H1 (cell line): ENCODE results near the gene MRTO4. TPM values are rescaled to one million over a fixed set of nuclear protein-coding genes. Genes with fewer than 3 reads are reported as not detected.

Experiments
- CTCF ChIA-PET: fragments of 300-600 bp; sonication (Branson Sonifier 250); formaldehyde crosslinking; loops from one replicate; lab custom pipeline; 2021; ENCODE audit not compliant: partially characterized antibody; lab: Charles Lee
- POLR2A ChIA-PET: fragments of 300-600 bp; sonication (Branson Sonifier 250); formaldehyde crosslinking; loops from one replicate; lab custom pipeline; 2021; ENCODE audit warnings: inconsistent platforms; ENCODE audit not compliant: partially characterized antibody; lab: Charles Lee
- DNase-seq, 2 experiments: peaks; one replicate each; pipeline versions ENCODE4 v3.0.0 to v3.0.0-alpha.2; 2010 to 2022; ENCODE audit warnings: low spot score in 2 of 2, low read depth in 1 of 2, mixed read lengths in 1 of 2
- FAIRE-seq: peaks from 2 replicates; lab custom pipeline; 2011; peaks lifted over from hg19 to GRCh38; lab: Jason Lieb, UNC
- H2AFZ ChIP-seq: 2 replicates; pipeline ENCODE4 v1.8.1; 2012; ENCODE audit warnings: low read length, inconsistent platforms
- H2AK5ac ChIP-seq: 2 replicates; pipeline ENCODE4 v1.6.1; 2013; ENCODE audit warnings: low read depth, low read length
- H2BK120ac ChIP-seq: replicated peaks from 2 replicates; pipeline ENCODE3; 2013; ENCODE audit warnings: low read depth, low read length, inconsistent platforms
- H2BK12ac ChIP-seq: 2 replicates; pipeline ENCODE4 v1.6.1; 2013; ENCODE audit warnings: low read depth, low read length
- H2BK15ac ChIP-seq: 2 replicates; pipeline ENCODE4 v1.6.1; 2013; ENCODE audit warnings: low read length
- H2BK20ac ChIP-seq: 2 replicates; pipeline ENCODE4 v1.6.1; 2013; ENCODE audit warnings: low read length
- H2BK5ac ChIP-seq: 2 replicates; pipeline ENCODE4 v1.6.1; 2013; ENCODE audit warnings: low read depth, low read length
- H3K14ac ChIP-seq: 2 replicates; pipeline ENCODE4 v1.6.1; 2013; ENCODE audit warnings: inconsistent platforms; ENCODE audit not compliant: insufficient read length
- H3K18ac ChIP-seq: 2 replicates; pipeline ENCODE4 v1.6.1; 2013; ENCODE audit warnings: low read length; ENCODE audit errors: extremely low read depth
- H3K23ac ChIP-seq: 2 replicates; pipeline ENCODE4 v1.6.1; 2013; ENCODE audit warnings: inconsistent platforms; ENCODE audit not compliant: insufficient read length
- H3K23me2 ChIP-seq: 2 replicates; pipeline ENCODE4 v1.6.1; 2013; ENCODE audit warnings: low read depth, low read length
- H3K27ac ChIP-seq: 2 replicates; pipeline ENCODE4 v1.6.1; 2011; ENCODE audit warnings: low read depth, low read length, inconsistent platforms
- H3K27me3 ChIP-seq, 4 experiments: replicated peaks in 1 of 4; 1 replicate in 1 of 4; 2 replicates in 3 of 4; pipeline versions ENCODE4 v1.6.1 to v1.8.1; 2011 to 2013; ENCODE audit warnings: low read length in 3 of 4, mild to moderate bottlenecking in 3 of 4, inconsistent platforms in 2 of 4, mixed read lengths in 2 of 4, moderate library complexity in 1 of 4; ENCODE audit not compliant: control insufficient read depth in 3 of 4, insufficient read depth in 3 of 4; ENCODE audit errors: extremely low read depth in 1 of 4
- H3K36me3 ChIP-seq, 4 experiments: 2 replicates each; pipeline versions ENCODE4 v1.6.1 to v1.8.1; 2011 to 2013; ENCODE audit warnings: mild to moderate bottlenecking in 4 of 4, low read length in 3 of 4, moderate library complexity in 2 of 4, control low read depth in 1 of 4, inconsistent platforms in 1 of 4; ENCODE audit not compliant: insufficient read depth in 4 of 4, control insufficient read depth in 2 of 4
- H3K4ac ChIP-seq: replicated peaks from 2 replicates; pipeline ENCODE3; 2013; ENCODE audit warnings: low read length, low read depth, mixed read lengths, inconsistent platforms; ENCODE audit not compliant: insufficient read length
- H3K4me1 ChIP-seq, 4 experiments: replicated peaks in 1 of 4; 1 replicate in 1 of 4; 2 replicates in 3 of 4; pipeline versions ENCODE4 v1.6.1 to v1.8.1; 2011 to 2013; ENCODE audit warnings: low read length in 3 of 4, inconsistent platforms in 2 of 4, mixed read lengths in 1 of 4; ENCODE audit not compliant: insufficient read depth in 4 of 4, control insufficient read depth in 3 of 4
- H3K4me2 ChIP-seq, 2 experiments: 2 replicates each; pipeline versions ENCODE4 v1.6.1 to v1.8.1; 2011 to 2013; ENCODE audit warnings: low read depth in 2 of 2, low read length in 2 of 2, control low read depth in 1 of 2, inconsistent platforms in 1 of 2, mild to moderate bottlenecking in 1 of 2; ENCODE audit not compliant: insufficient read depth in 1 of 2
- H3K4me3 ChIP-seq, 4 experiments: fragments of 200-600, 300-600 bp in 1 of 4; sonication (generic), shearing (Covaris generic), sonication (Bioruptor Twin) in 1 of 4; 2 replicates each; pipeline versions ENCODE4 v1.5.1 to v1.8.1; 2011 to 2016; ENCODE audit warnings: low read length in 4 of 4, low read depth in 3 of 4, control low read depth in 2 of 4, inconsistent platforms in 2 of 4, mild to moderate bottlenecking in 2 of 4, mixed read lengths in 1 of 4, moderate library complexity in 1 of 4; ENCODE audit not compliant: insufficient read depth in 2 of 4; ENCODE audit errors: extremely low read depth in 1 of 4
- H3K56ac ChIP-seq: replicated peaks from 2 replicates; pipeline ENCODE3; 2013; ENCODE audit warnings: low read depth, mild to moderate bottlenecking, mixed read lengths, low read length, inconsistent platforms; ENCODE audit not compliant: insufficient read length
- H3K79me1 ChIP-seq: 2 replicates; pipeline ENCODE4 v1.6.1; 2013; ENCODE audit warnings: low read depth, low read length, control low read depth
- H3K79me2 ChIP-seq, 2 experiments: 2 replicates each; pipeline versions ENCODE4 v1.6.1 to v1.8.1; 2012 to 2013; ENCODE audit warnings: low read length in 2 of 2, mild to moderate bottlenecking in 2 of 2, inconsistent platforms in 1 of 2; ENCODE audit not compliant: insufficient read depth in 2 of 2, control insufficient read depth in 1 of 2
- H3K9ac ChIP-seq, 4 experiments: replicated peaks in 1 of 4; 1 replicate in 1 of 4; 2 replicates in 3 of 4; pipeline versions ENCODE4 v1.6.1 to v1.8.1; 2011 to 2013; ENCODE audit warnings: low read depth in 3 of 4, low read length in 3 of 4, control low read depth in 2 of 4, mild to moderate bottlenecking in 2 of 4, moderate library complexity in 2 of 4, inconsistent platforms in 1 of 4; ENCODE audit errors: extremely low read depth in 1 of 4
- H3K9me3 ChIP-seq, 2 experiments: 2 replicates each; pipeline versions ENCODE4 v1.6.1 to v1.8.1; 2012 to 2013; ENCODE audit warnings: mild to moderate bottlenecking in 2 of 2, moderate library complexity in 2 of 2, control low read depth in 1 of 2, inconsistent platforms in 1 of 2, low read depth in 1 of 2, low read length in 1 of 2, mixed read lengths in 1 of 2; ENCODE audit not compliant: insufficient read depth in 2 of 2
- H4K20me1 ChIP-seq, 2 experiments: replicated peaks in 1 of 2; 2 replicates each; pipeline versions ENCODE3 to v1.8.1; 2011 to 2013; ENCODE audit warnings: inconsistent platforms in 2 of 2, low read length in 2 of 2, mild to moderate bottlenecking in 1 of 2; ENCODE audit not compliant: insufficient read depth in 2 of 2, control insufficient read depth in 1 of 2
- H4K5ac ChIP-seq: 2 replicates; pipeline ENCODE4 v1.6.1; 2013; ENCODE audit warnings: low read length, low read depth, mixed read lengths, inconsistent platforms; ENCODE audit not compliant: insufficient read length
- H4K8ac ChIP-seq: 2 replicates; pipeline ENCODE4 v1.8.0; 2013; ENCODE audit warnings: mild to moderate bottlenecking, moderate library complexity, low read length, inconsistent platforms; ENCODE audit not compliant: insufficient read depth; ENCODE audit errors: extremely low read depth
- H4K91ac ChIP-seq: replicated peaks from 2 replicates; pipeline ENCODE3; 2013; ENCODE audit warnings: low read length, mixed read lengths, inconsistent platforms; ENCODE audit not compliant: insufficient read length
- BACH1 ChIP-seq: IDR thresholded peaks from 2 replicates; pipeline ENCODE4 v1.6.1; 2012; ENCODE audit warnings: low read length, improper control_type of control experiment
- E2F6 ChIP-seq: IDR thresholded peaks from 2 replicates; pipeline ENCODE4 v1.6.1; 2012; ENCODE audit warnings: inconsistent platforms
- EZH2 ChIP-seq: fragments of 200-600 bp; sonication (generic); IDR thresholded peaks from 2 replicates; pipeline ENCODE4 v1.7.1; 2012; ENCODE audit warnings: low read depth, mild to moderate bottlenecking, moderate library complexity, low read length, inconsistent platforms; ENCODE audit not compliant: severe bottlenecking
- HDAC2 ChIP-seq, 2 experiments: fragments of 300-600 bp in 1 of 2; sonication (generic) in 1 of 2; IDR thresholded peaks; 2 replicates each; pipeline ENCODE4 v1.6.1; 2011 to 2012; ENCODE audit warnings: low read depth in 2 of 2, low read length in 2 of 2, mild to moderate bottlenecking in 2 of 2, moderate library complexity in 2 of 2, borderline replicate concordance in 1 of 2, inconsistent platforms in 1 of 2
- KDM1A ChIP-seq: fragments of 200-600, 300-600 bp; sonication (generic); IDR thresholded peaks from 2 replicates; pipeline ENCODE4 v1.7.1; 2016; ENCODE audit warnings: mild to moderate bottlenecking, low read length, borderline replicate concordance
- MAFK ChIP-seq: IDR thresholded peaks from 2 replicates; pipeline ENCODE4 v1.6.1; 2012; ENCODE audit warnings: low read depth, mild to moderate bottlenecking, improper control_type of control experiment, low read length
- NRF1 ChIP-seq: IDR thresholded peaks from 2 replicates; pipeline ENCODE4 v1.6.1; 2011; ENCODE audit warnings: mild to moderate bottlenecking, low read depth, low read length, improper control_type of control experiment
- POLR2A ChIP-seq, 2 experiments: IDR thresholded peaks; 1 replicate in 1 of 2; 2 replicates in 1 of 2; pipeline ENCODE4 v1.6.1; 2011; ENCODE audit warnings: low read depth in 2 of 2, low read length in 2 of 2, mild to moderate bottlenecking in 2 of 2; ENCODE audit errors: control extremely low read depth in 1 of 2
- RNF2 ChIP-seq: fragments of 200-900, 300-1000 bp; sonication (generic); IDR thresholded peaks from 2 replicates; pipeline ENCODE4 v1.7.1; 2016; ENCODE audit warnings: borderline replicate concordance, low read depth, mild to moderate bottlenecking, antibody characterized with exemption, low read length; ENCODE audit not compliant: poor library complexity, severe bottlenecking; ENCODE audit errors: missing control alignments
- SAP30 ChIP-seq: fragments of 300-600 bp; sonication (generic); IDR thresholded peaks from 2 replicates; pipeline ENCODE4 v1.7.1; 2012; ENCODE audit warnings: low read length, moderate library complexity, mild to moderate bottlenecking, inconsistent platforms; ENCODE audit not compliant: insufficient read depth, insufficient replicate concordance
- SRF ChIP-seq: IDR thresholded peaks from 2 replicates; pipeline ENCODE4 v1.6.1; 2011; ENCODE audit warnings: mild to moderate bottlenecking, low read depth, low read length, moderate library complexity
- YY1 ChIP-seq: IDR thresholded peaks from 2 replicates; pipeline ENCODE4 v1.6.1; 2011; ENCODE audit warnings: low read depth, mild to moderate bottlenecking, low read length
- WGBS, 2 experiments: shearing (Covaris generic) in 1 of 2; methylation state at CpG; one replicate each; pipeline versions ENCODE4 v1.1.6 to v1.1.7; 2013 to 2015; ENCODE audit warnings: low lambda C conversion rate in 2 of 2, mixed read lengths in 2 of 2, inconsistent platforms in 1 of 2, low coverage in 1 of 2, missing lambda C conversion rate in 1 of 2; ENCODE audit not compliant: insufficient replicate concordance in 2 of 2, insufficient coverage in 1 of 2, insufficient read length in 1 of 2; ENCODE audit errors: extremely low coverage in 1 of 2, missing lambda C conversion rate in 1 of 2; 5-methylcytosine and 5-hydroxymethylcytosine counted together
- polyA plus RNA-seq, 7 experiments: library from polyadenylated mRNA; depleted of rRNA in 3 of 7; stranded (reverse) in 5 of 7; unstranded in 2 of 7; fragments of >200 nt in 5 of 7; fragments of 200-250 nt in 2 of 7; gene quantifications; 1 replicate in 5 of 7; 2 replicates in 1 of 7; 4 replicates in 1 of 7; pipeline versions ENCODE4 v1.2.1 to v1.2.3, GENCODE V29; 2011 to 2013; ENCODE audit warnings: missing spikeins in 2 of 7, mixed read lengths in 2 of 7
- total RNA-seq: library from RNA; stranded (reverse); fragmentation: NEBNext Ultra II Directional; extraction: Animal tissue kit (Norgen Biotek cat#: 25700); gene quantifications from 2 replicates; pipeline ENCODE4 v1.2.1, GENCODE V29; 2021
- TF ChIP-seq, protein P1 (sequence below): IDR thresholded peaks from 2 replicates; pipeline ENCODE4 v1.6.1; 2012; ENCODE audit warnings: inconsistent platforms

MRTO4 gene
- total and polyA plus RNA-seq, 2 of the 8 experiments (the other 6 are each of a cell fraction or from before 2014, with no cell fraction given) = 36.9 to 64.3 TPM

GRCh38 chr1:19283891-19284290, 32.3 kb downstream of the MRTO4 start:
- Histone ChIP-seq H3K4ac (no peak overlapping the region), H3K27me3 (peaks cover 8 to 14% (median 12%) of the 10 kb centered on the region in 4 experiments; a peak in 6 of 7 replicates), H3K4me3 (no peak overlapping the region), H2BK12ac (no peak overlapping the region), H3K23ac (no peak overlapping the region), H3K79me2 (no peaks in the 10 kb centered on the region), H3K23me2 (peaks cover 2% of the 10 kb centered on the region), H2BK120ac (no peak overlapping the region), H2AFZ (no peak overlapping the region), H3K27ac (no peak overlapping the region), H2BK20ac (no peak overlapping the region), H4K20me1 (no peaks in the 10 kb centered on the region), H2BK5ac (no peak overlapping the region), H3K4me2 (no peak overlapping the region), H3K9ac (no peak overlapping the region), H3K4me1 (no peaks in the 10 kb centered on the region), H3K79me1 (no peaks in the 10 kb centered on the region), H3K9me3 (no peaks in the 10 kb centered on the region), H3K14ac (no peak overlapping the region), H4K91ac (no peak overlapping the region), H2BK15ac (no peak overlapping the region), H4K5ac (no peak overlapping the region), H3K36me3 (no peaks in the 10 kb centered on the region), H4K8ac (no peak overlapping the region; the same call in 1 of the 2 replicates), H3K56ac (no peak overlapping the region), H3K18ac (no peak overlapping the region), H2AK5ac (no peak overlapping the region)
- DNase-seq = no peak
- POLR2A ChIA-PET = interaction anchor here (0.7 to 1.1 kb wide), 2 partner anchors 19 to 33 kb away, joined by 4 to 6 read pairs; partner anchors contain the start of gene EMC1
- 92% methylated on average over 9 of the region's 9 CpGs; no CpG with 5 or more reads in 1 of the 2 experiments for WGBS, 2 experiments
- FAIRE-seq = no peak
- CTCF ChIA-PET = interaction anchor here (0.6 to 1.8 kb wide), 4 partner anchors 14 to 377 kb away, joined by 3 to 4 read pairs (median 4); no protein-coding TSS in a partner anchor
- TF ChIP-seq E2F6 (no peak), HDAC2 (IDR thresholded peaks at IDR 0.05; ENCODE audit: borderline replicate concordance in 1 of 2, low read depth in 2 of 2, low read length in 2 of 2) (no peak), SAP30 (no peak), KDM1A (no peak), YY1 (no peak), MAFK (no peak), POLR2A (IDR thresholded peaks at IDR 0.05; ENCODE audit: control extremely low read depth in 1 of 2, low read depth in 2 of 2, low read length in 2 of 2) (no peak), RNF2 (no peak), SRF (no peak), NRF1 (no peak), EZH2 (no peak), BACH1 (no peak)
- TF ChIP-seq, protein P1, sequence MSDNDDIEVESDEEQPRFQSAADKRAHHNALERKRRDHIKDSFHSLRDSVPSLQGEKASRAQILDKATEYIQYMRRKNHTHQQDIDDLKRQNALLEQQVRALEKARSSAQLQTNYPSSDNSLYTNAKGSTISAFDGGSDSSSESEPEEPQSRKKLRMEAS = no peak
